Measurements from ENCODE around the gene TMEM240.
A peak's percentile ranks its signal among the peaks of the same experiment; 100 is the strongest.
"Not testable (repeated sequence)": the region's sequence is repeated elsewhere in the genome, so short reads cannot be mapped to it uniquely, and the experiment has no call there.

TMEM240 gene

DNA sequence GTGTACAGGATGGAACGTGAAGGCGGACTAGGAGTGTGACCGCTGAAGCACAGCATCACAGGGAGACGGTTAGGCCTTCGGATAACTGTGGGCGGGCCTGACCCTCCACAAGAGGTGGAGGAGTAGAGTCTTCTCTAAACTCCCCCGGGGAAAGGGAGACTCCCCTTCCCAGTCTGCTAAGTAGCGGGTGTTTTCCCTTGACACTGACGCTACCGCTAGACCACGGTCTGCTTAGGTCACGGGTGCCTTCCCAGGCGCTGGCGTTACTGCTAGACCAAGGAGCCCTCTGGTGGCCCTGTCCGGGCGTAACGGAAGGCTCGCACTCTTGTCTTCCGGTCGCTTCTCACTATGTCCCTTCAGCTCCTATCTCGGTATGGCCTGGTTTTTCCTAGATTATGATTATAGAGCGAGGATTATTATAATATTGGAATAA lies 35.0 kb downstream of the TMEM240 start:
- H3K27me3 ChIP-seq (ENCODE audit: control insufficient read depth in 5 of 5, insufficient read depth in 4 of 5, low read length in 5 of 5); H3K27ac ChIP-seq (ENCODE audit: low read depth, low read length); H3K9ac ChIP-seq (ENCODE audit: low read length in 5 of 5); H3K4me1 ChIP-seq (ENCODE audit: control insufficient read depth in 5 of 5, insufficient read depth in 5 of 5, low read length in 5 of 5); H3K36me3 ChIP-seq (ENCODE audit: control insufficient read depth in 5 of 5, insufficient read depth in 5 of 5, low read length in 5 of 5); H3K9me3 ChIP-seq (ENCODE audit: control insufficient read depth in 5 of 5, low read length in 5 of 5): not testable (repeated sequence)
- H3K4me3 ChIP-seq (ENCODE audit: low read depth in 1 of 5, low read length in 5 of 5) = peak overlapping the region in 1 of 5 donors; percentile 46

DNA sequence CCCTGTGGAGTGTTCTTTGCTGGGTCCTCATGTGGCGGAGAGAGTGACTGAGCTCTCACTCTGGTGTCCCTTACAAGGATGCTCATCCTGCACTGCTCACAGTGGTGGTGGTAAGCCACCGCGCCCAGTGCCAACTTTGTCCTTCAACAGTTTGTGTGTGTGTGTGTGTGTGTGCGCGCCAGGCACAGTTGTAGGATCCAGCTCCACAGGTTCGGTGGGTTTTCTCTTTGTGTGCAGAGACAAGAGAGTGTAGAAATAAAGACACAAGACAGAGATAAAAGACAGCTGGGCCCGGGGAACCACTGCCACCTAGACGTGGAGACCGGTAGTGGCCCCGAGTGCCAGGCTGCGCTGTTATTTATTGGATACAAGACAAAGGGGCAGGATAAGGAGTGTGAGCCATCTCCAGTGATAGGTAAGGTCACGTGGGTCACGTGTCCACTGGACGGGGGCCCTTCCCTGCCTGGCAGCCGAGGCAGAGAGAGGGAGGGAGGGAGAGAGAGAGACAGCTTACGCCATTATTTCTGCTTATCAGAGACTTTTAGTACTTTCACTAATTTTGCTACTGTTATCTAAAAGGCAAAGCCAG lies 35.6 kb downstream of the TMEM240 start:
- not testable (repeated sequence) for H3K36me3 ChIP-seq (ENCODE audit: control insufficient read depth in 5 of 5, insufficient read depth in 5 of 5, low read length in 5 of 5); H3K9ac ChIP-seq (ENCODE audit: low read length in 5 of 5); H3K27me3 ChIP-seq (ENCODE audit: control insufficient read depth in 5 of 5, insufficient read depth in 4 of 5, low read length in 5 of 5); H3K27ac ChIP-seq (ENCODE audit: low read depth, low read length); H3K9me3 ChIP-seq (ENCODE audit: control insufficient read depth in 5 of 5, low read length in 5 of 5); H3K4me1 ChIP-seq (ENCODE audit: control insufficient read depth in 5 of 5, insufficient read depth in 5 of 5, low read length in 5 of 5)
- peak overlapping the region in 1 of 5 donors; percentile 46 for H3K4me3 ChIP-seq (ENCODE audit: low read depth in 1 of 5, low read length in 5 of 5)

DNA sequence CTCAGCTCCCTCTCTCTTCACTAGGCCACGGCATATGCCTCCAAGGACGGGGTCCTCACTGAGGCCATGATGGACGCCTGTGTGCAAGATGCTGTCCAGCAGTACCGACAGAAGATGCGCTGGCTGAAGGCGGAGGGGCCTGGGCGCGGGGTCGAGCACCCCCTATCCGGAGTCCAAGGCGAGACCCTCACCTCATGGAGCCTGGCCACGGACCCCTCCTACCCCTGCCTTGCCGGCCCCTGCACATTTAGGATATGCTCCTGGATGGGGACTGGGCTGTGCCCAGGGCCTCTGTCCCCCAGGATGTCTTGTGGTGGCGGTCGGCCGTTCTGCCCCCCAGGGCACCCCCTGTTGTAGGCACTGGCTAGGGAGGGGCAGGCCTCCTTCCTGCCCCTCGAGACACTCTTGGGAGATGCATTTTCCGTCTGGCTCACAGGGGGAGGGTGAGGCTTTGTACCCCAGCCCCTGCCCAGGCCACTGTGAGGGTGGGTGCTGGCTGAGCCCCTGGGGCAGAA lies 44.9 kb downstream of the TMEM240 start:
- not testable (repeated sequence) for H3K9ac ChIP-seq (ENCODE audit: low read length in 5 of 5); H3K4me3 ChIP-seq (ENCODE audit: low read depth in 1 of 5, low read length in 5 of 5); H3K27me3 ChIP-seq (ENCODE audit: control insufficient read depth in 5 of 5, insufficient read depth in 4 of 5, low read length in 5 of 5); H3K4me1 ChIP-seq (ENCODE audit: control insufficient read depth in 5 of 5, insufficient read depth in 5 of 5, low read length in 5 of 5); H3K27ac ChIP-seq (ENCODE audit: low read depth, low read length)
- Histone ChIP-seq H3K36me3 (ENCODE audit: control insufficient read depth in 5 of 5, insufficient read depth in 5 of 5, low read length in 5 of 5) (peaks cover 4 to 41% (median 33%) of the 10 kb centered on the region in 5 donors), H3K9me3 (ENCODE audit: control insufficient read depth in 5 of 5, low read length in 5 of 5) (peaks cover 0 to 16% (median 8%) of the 10 kb centered on the region in 5 donors)

DNA sequence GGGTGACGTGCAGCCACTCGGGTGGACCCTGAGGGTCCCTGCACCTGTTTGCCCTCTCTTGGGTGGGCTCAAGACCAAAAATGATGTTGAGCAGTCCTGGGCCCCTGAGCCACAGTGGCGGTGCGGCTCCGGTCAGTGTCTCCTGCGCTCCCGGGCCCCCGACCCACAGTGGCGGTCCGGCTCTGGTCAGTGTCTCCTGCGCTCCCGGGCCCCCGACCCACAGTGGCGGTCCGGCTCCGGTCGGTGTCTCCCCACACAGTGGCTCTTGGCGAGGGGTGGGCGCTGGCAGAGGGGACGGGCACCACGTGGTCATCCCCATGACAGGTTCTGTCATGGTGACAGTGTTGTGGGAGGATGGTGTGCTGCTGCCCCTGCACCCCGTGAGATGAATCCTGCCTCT lies 46.1 kb downstream of the TMEM240 start:
- Histone ChIP-seq H3K9me3 (ENCODE audit: control insufficient read depth in 5 of 5, low read length in 5 of 5) (peaks cover 0 to 16% (median 8%) of the 10 kb centered on the region in 5 donors), H3K36me3 (ENCODE audit: control insufficient read depth in 5 of 5, insufficient read depth in 5 of 5, low read length in 5 of 5) (peaks cover 4 to 53% (median 44%) of the 10 kb centered on the region in 5 donors)
- not testable (repeated sequence) for H3K27ac ChIP-seq (ENCODE audit: low read depth, low read length); H3K4me3 ChIP-seq (ENCODE audit: low read depth in 1 of 5, low read length in 5 of 5); H3K27me3 ChIP-seq (ENCODE audit: control insufficient read depth in 5 of 5, insufficient read depth in 4 of 5, low read length in 5 of 5); H3K4me1 ChIP-seq (ENCODE audit: control insufficient read depth in 5 of 5, insufficient read depth in 5 of 5, low read length in 5 of 5); H3K9ac ChIP-seq (ENCODE audit: low read length in 5 of 5)

DNA sequence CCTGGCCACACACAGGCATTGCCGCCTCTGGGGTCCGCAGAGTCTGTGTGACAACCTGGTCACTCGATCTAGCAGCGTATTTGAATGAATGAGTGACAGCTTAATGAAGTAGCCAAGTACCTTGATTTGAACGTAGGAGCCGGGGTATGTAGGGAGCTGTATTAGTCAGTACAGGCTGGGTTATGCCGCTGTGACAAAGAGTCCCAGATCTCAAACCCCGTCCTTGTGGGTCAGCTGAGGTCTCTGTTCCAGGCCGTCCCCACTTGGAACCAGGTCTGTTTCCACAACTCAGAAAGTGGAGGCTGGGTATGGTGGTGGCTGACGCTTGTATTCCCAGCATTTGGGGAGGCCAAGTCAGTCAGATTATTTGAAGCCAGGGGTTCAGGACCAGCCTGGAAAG lies 48.8 kb downstream of the TMEM240 start:
- H3K27me3 ChIP-seq (ENCODE audit: control insufficient read depth in 5 of 5, insufficient read depth in 4 of 5, low read length in 5 of 5) = no peaks in the 10 kb centered on the region
- H3K4me1 ChIP-seq (ENCODE audit: control insufficient read depth in 5 of 5, insufficient read depth in 5 of 5, low read length in 5 of 5) = no peaks in the 10 kb centered on the region
- no peak overlapping the region for H3K27ac ChIP-seq (ENCODE audit: low read depth, low read length)
- H3K9me3 ChIP-seq (ENCODE audit: control insufficient read depth in 5 of 5, low read length in 5 of 5) = peaks cover 0 to 16% (median 8%) of the 10 kb centered on the region in 5 donors
- no peak overlapping the region for H3K4me3 ChIP-seq (ENCODE audit: low read depth in 1 of 5, low read length in 5 of 5)
- H3K9ac ChIP-seq (ENCODE audit: low read length in 5 of 5) = no peak overlapping the region
- H3K36me3 ChIP-seq (ENCODE audit: control insufficient read depth in 5 of 5, insufficient read depth in 5 of 5, low read length in 5 of 5) = peaks cover 4 to 77% (median 63%) of the 10 kb centered on the region in 5 donors

DNA sequence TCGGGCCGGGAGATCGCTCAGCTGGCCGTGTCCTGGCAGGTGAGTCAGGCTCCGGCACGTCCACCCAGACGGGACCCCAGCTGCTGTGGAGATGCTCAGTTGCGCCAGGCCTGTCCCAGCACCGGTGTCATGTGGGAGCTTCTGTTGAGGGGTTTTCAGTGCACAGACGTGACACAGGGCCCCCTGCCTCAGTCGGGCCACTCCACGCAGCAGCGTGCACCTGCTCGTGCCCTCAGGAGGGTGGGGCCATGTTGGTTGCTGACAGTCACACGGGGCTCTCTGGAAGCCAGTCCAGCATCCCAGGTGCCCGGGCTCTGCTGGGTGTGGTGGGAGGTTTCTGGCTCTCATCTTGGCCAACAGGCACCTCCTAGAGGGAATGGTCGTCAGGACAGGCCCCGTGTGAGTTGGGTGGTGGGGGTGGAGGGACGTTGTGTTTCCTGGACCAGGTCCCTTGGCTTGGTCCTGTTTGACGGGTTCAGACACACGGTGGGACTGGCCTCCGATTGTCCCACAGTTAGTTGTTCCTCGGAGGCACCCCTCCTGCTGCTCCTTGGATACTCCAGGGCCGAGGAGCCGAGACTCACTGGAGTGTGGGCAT lies 49.7 kb downstream of the TMEM240 start:
- peaks cover 4 to 78% (median 66%) of the 10 kb centered on the region in 5 donors for H3K36me3 ChIP-seq (ENCODE audit: control insufficient read depth in 5 of 5, insufficient read depth in 5 of 5, low read length in 5 of 5)
- no peak overlapping the region for H3K27ac ChIP-seq (ENCODE audit: low read depth, low read length)
- peaks cover 0 to 16% (median 8%) of the 10 kb centered on the region in 5 donors for H3K9me3 ChIP-seq (ENCODE audit: control insufficient read depth in 5 of 5, low read length in 5 of 5)
- no peaks in the 10 kb centered on the region for H3K4me1 ChIP-seq (ENCODE audit: control insufficient read depth in 5 of 5, insufficient read depth in 5 of 5, low read length in 5 of 5)
- H3K4me3 ChIP-seq (ENCODE audit: low read depth in 1 of 5, low read length in 5 of 5) = no peak overlapping the region
- no peak overlapping the region for H3K9ac ChIP-seq (ENCODE audit: low read length in 5 of 5)
- no peaks in the 10 kb centered on the region for H3K27me3 ChIP-seq (ENCODE audit: control insufficient read depth in 5 of 5, insufficient read depth in 4 of 5, low read length in 5 of 5)

DNA sequence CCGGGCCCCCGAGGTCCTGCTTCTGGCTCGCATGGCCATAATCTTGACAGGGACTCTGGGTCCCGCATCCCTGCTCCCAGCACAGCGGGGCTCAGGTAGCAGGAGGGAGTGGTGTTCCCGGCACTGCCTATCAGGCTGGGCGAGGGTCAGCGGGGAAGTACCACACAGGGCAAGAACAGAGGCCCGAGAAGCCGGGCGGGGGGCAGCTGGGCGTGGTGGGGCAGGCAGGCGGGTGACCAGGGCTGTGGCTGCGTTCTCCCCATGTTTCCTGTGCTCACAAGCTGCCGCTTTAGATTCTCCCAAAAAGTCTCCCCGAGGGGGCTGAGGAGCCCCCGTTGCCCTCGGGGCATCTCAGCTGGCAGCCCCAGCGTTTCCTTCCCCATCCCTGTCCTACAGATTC lies 50.6 kb downstream of the TMEM240 start:
- Histone ChIP-seq H3K9ac (ENCODE audit: low read length in 5 of 5) (no peak overlapping the region), H3K9me3 (ENCODE audit: control insufficient read depth in 5 of 5, low read length in 5 of 5) (peaks cover 0 to 16% (median 8%) of the 10 kb centered on the region in 5 donors), H3K27me3 (ENCODE audit: control insufficient read depth in 5 of 5, insufficient read depth in 4 of 5, low read length in 5 of 5) (no peaks in the 10 kb centered on the region), H3K4me1 (ENCODE audit: control insufficient read depth in 5 of 5, insufficient read depth in 5 of 5, low read length in 5 of 5) (no peaks in the 10 kb centered on the region), H3K36me3 (ENCODE audit: control insufficient read depth in 5 of 5, insufficient read depth in 5 of 5, low read length in 5 of 5) (peaks cover 4 to 78% (median 59%) of the 10 kb centered on the region in 5 donors), H3K27ac (ENCODE audit: low read depth, low read length) (no peak overlapping the region), H3K4me3 (ENCODE audit: low read depth in 1 of 5, low read length in 5 of 5) (no peak overlapping the region)

DNA sequence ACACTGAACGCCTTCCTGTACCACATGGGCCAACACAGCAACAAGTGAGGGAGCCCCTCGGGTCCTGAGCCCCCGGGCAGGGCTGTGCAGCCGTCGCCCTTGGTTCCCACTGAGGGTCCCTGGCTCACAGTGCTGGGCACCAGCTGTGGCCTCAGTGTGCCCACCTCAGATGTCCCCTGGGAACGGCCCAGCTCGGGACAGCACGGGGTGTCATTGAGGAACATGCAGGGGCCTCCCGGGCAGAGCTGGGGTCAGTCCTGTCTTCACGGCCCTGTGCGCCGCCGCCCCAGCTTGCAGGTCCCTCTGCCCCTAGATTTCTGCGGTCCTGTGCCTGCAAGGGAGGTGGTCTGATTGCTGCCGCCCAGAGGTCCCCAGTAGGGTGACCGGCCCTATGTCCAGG lies 51.2 kb downstream of the TMEM240 start:
- Histone ChIP-seq H3K4me3 (ENCODE audit: low read depth in 1 of 5, low read length in 5 of 5) (no peak overlapping the region), H3K27ac (ENCODE audit: low read depth, low read length) (no peak overlapping the region), H3K9me3 (ENCODE audit: control insufficient read depth in 5 of 5, low read length in 5 of 5) (peaks cover 0 to 16% (median 8%) of the 10 kb centered on the region in 5 donors), H3K36me3 (ENCODE audit: control insufficient read depth in 5 of 5, insufficient read depth in 5 of 5, low read length in 5 of 5) (peaks cover 4 to 79% (median 58%) of the 10 kb centered on the region in 5 donors), H3K4me1 (ENCODE audit: control insufficient read depth in 5 of 5, insufficient read depth in 5 of 5, low read length in 5 of 5) (no peaks in the 10 kb centered on the region), H3K27me3 (ENCODE audit: control insufficient read depth in 5 of 5, insufficient read depth in 4 of 5, low read length in 5 of 5) (no peaks in the 10 kb centered on the region), H3K9ac (ENCODE audit: low read length in 5 of 5) (no peak overlapping the region)

DNA sequence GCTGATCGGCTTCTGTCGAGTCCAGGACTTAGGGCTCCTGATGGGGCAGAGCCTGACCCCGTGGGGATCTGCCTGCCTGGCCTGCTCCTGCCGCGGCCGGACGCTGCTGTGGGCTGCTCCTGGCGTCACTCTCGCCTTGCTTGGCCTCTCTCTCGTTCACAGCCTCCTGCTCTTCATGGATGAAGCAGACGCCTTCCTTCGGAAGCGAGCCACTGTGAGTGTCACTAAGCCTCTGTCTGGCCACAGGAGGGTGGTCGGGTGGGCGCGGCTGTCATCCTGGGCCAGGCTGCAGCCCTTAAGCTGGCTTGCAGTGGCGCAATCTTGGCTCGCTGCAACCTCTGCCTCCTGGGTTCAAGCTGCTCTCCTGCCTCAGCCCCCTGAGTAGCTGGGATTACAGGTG lies 52.7 kb downstream of the TMEM240 start:
- H3K27me3 ChIP-seq (ENCODE audit: control insufficient read depth in 5 of 5, insufficient read depth in 4 of 5, low read length in 5 of 5) = no peaks in the 10 kb centered on the region
- H3K27ac ChIP-seq (ENCODE audit: low read depth, low read length) = no peak overlapping the region
- H3K4me3 ChIP-seq (ENCODE audit: low read depth in 1 of 5, low read length in 5 of 5) = no peak overlapping the region
- peaks cover 0 to 85% (median 64%) of the 10 kb centered on the region in 5 donors for H3K36me3 ChIP-seq (ENCODE audit: control insufficient read depth in 5 of 5, insufficient read depth in 5 of 5, low read length in 5 of 5)
- peaks cover 0 to 8% (median 0%) of the 10 kb centered on the region in 5 donors for H3K9me3 ChIP-seq (ENCODE audit: control insufficient read depth in 5 of 5, low read length in 5 of 5)
- no peak overlapping the region for H3K9ac ChIP-seq (ENCODE audit: low read length in 5 of 5)
- H3K4me1 ChIP-seq (ENCODE audit: control insufficient read depth in 5 of 5, insufficient read depth in 5 of 5, low read length in 5 of 5) = no peaks in the 10 kb centered on the region

DNA sequence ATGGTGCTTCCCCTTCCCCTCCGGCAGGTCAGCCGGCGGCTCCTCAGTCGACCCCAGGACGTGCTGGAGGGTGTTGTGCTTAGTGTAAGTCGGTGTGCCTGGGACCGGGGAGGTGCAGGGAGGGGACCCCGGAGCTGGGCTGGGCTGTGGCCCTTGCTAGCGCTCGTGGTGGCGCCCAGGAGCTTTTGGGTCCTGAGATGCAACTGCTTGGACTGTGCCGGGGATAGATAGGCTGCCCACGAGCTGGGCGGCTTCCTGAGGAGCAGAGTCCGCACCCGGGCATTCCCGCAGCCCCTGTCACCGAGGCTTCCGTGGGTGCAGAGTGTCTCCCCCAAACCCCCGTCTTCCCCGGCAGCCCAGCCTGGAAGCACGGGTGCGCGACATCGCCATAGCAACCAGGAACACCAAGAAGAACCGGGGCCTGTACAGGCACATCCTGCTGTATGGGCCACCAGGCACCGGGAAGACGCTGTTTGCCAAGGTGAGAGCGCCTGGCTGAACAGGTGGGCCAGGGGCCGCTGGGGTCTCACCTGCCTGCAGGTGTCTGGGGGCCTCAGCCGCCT lies 54.6 kb downstream of the TMEM240 start:
- not testable (repeated sequence) for H3K4me3 ChIP-seq (ENCODE audit: low read depth in 1 of 5, low read length in 5 of 5); H3K27me3 ChIP-seq (ENCODE audit: control insufficient read depth in 5 of 5, insufficient read depth in 4 of 5, low read length in 5 of 5); H3K9me3 ChIP-seq (ENCODE audit: control insufficient read depth in 5 of 5, low read length in 5 of 5); H3K9ac ChIP-seq (ENCODE audit: low read length in 5 of 5); H3K27ac ChIP-seq (ENCODE audit: low read depth, low read length); H3K4me1 ChIP-seq (ENCODE audit: control insufficient read depth in 5 of 5, insufficient read depth in 5 of 5, low read length in 5 of 5)
- H3K36me3 ChIP-seq (ENCODE audit: control insufficient read depth in 5 of 5, insufficient read depth in 5 of 5, low read length in 5 of 5) = peaks cover 0 to 87% (median 59%) of the 10 kb centered on the region in 5 donors

All from subcutaneous abdominal adipose tissue (tissue), 5 donors.